Immature natural killer cell (primary cell): ENCODE results near the gene METTL5. TPM values are rescaled to one million over a fixed set of nuclear protein-coding genes. Genes with fewer than 3 reads are reported as not detected.
A peak's percentile ranks its signal among the peaks of the same experiment; 100 is the strongest.
"Not testable (repeated sequence)": the region's sequence is repeated elsewhere in the genome, so short reads cannot be mapped to it uniquely, and the experiment has no call there.

Experiments
- DNase-seq, 3 donors: peaks; one replicate each; pipeline ENCODE4 v3.0.0; 2022; ENCODE audit warnings: mixed read lengths in 1 of 3
- H3K27ac Mint-ChIP-seq, 6 donors: one replicate each; pipeline ENCODE4 v1.8.0; 2020; ENCODE audit warnings: mixed read lengths in 6 of 6, mild to moderate bottlenecking in 5 of 6, inconsistent platforms in 4 of 6, moderate library complexity in 3 of 6
- H3K27me3 Mint-ChIP-seq, 3 donors: one replicate each; pipeline ENCODE4 v1.8.0; 2020 to 2021; ENCODE audit warnings: low read depth in 3 of 3, mild to moderate bottlenecking in 3 of 3, mixed read lengths in 3 of 3, moderate library complexity in 3 of 3, inconsistent platforms in 1 of 3
- H3K36me3 Mint-ChIP-seq, 3 donors: one replicate each; pipeline ENCODE4 v1.8.0; 2020; ENCODE audit warnings: mixed read lengths in 3 of 3, inconsistent platforms in 2 of 3, mild to moderate bottlenecking in 2 of 3
- H3K4me1 Mint-ChIP-seq, 2 donors: one replicate each; pipeline ENCODE4 v1.8.0; 2020; ENCODE audit warnings: inconsistent platforms in 2 of 2, mild to moderate bottlenecking in 2 of 2, mixed read lengths in 2 of 2, moderate library complexity in 1 of 2
- H3K4me3 Mint-ChIP-seq, 5 donors: one replicate each; pipeline ENCODE4 v1.8.0; 2020; ENCODE audit warnings: mild to moderate bottlenecking in 5 of 5, mixed read lengths in 5 of 5, inconsistent platforms in 3 of 5, moderate library complexity in 3 of 5
- H3K9me3 Mint-ChIP-seq, 6 donors: one replicate each; pipeline ENCODE4 v1.8.0; 2020; ENCODE audit warnings: mild to moderate bottlenecking in 6 of 6, mixed read lengths in 6 of 6, inconsistent platforms in 4 of 6, moderate library complexity in 3 of 6
- polyA plus RNA-seq, 3 donors: library from polyadenylated mRNA; unstranded; fragments of 300-500 nt; fragmentation: Illumina TruSeq; gene quantifications; one replicate each; pipeline ENCODE4 v1.2.3, GENCODE V29; 2021

METTL5 gene
- polyA plus RNA-seq, 3 donors from 2014 or later: 78.5 to 147 (median 97.5) TPM

GRCh38 chr2:169848959-169849693 is 24.4 kb upstream of the METTL5 start:
- not testable (repeated sequence) for DNase-seq, H3K9me3 Mint-ChIP-seq, H3K4me3 Mint-ChIP-seq, H3K36me3 Mint-ChIP-seq, H3K27ac Mint-ChIP-seq, H3K27me3 Mint-ChIP-seq
- H3K4me1 Mint-ChIP-seq: peaks cover 34 to 60% of the 10 kb centered on the region in 2 donors

GRCh38 chr2:169845016-169845415 is 20.3 kb upstream of the METTL5 start:
- H3K27ac Mint-ChIP-seq: peak overlapping the region in 2 of 6 donors; percentile 3 to 15
- H3K27me3 Mint-ChIP-seq: no peaks in the 10 kb centered on the region
- H3K9me3 Mint-ChIP-seq: peaks cover 0 to 2% (median 0%) of the 10 kb centered on the region in 6 donors
- H3K36me3 Mint-ChIP-seq: peaks cover 3 to 9% (median 5%) of the 10 kb centered on the region in 3 donors
- DNase-seq: no peak
- H3K4me1 Mint-ChIP-seq: peaks cover 39 to 67% of the 10 kb centered on the region in 2 donors
- H3K4me3 Mint-ChIP-seq: no peak overlapping the region

DNA sequence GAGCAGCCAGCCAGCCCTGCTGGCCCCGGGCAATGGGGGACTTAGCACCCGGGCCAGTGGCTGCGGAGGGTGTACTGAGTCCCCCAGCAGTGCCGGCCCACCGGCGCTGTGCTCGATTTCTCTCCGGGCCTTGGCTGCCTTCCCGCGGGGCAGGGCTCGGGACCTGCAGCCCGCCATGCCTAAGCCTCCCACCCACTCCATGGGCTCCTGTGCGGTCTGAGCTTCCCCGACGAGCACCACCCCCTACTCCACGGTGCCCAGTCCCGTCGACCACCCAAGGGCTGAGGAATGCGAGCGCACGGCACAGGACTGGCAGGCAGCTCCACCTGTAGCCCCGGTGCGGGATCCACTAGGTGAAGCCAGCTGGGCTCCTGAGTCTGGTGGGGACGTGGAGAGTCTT is 16.9 kb upstream of the METTL5 start:
- not testable (repeated sequence) for DNase-seq, H3K4me3 Mint-ChIP-seq, H3K27me3 Mint-ChIP-seq, H3K36me3 Mint-ChIP-seq, H3K27ac Mint-ChIP-seq, H3K9me3 Mint-ChIP-seq
- peaks cover 44 to 76% of the 10 kb centered on the region in 2 donors for H3K4me1 Mint-ChIP-seq

DNA sequence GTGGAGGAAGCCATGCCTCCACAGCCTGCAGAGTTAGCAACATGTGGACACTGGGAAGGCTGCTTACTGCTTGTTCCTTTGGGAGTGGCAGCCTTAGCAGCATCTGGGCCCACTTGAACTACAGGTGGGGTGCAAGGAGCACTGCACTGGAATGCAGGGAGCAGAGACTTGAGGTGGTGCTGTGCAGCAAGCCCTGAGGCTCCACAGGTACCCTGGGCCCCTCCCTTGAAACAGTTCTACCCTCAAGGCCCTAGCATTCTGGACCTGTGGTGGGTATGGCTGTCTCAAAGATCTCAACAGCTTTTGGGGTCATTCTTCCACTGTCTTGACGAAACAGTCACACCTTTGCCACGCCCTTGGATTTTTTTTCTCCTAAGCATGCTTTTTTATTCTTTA is 16.0 kb upstream of the METTL5 start:
- Mint-ChIP-seq H3K36me3 (peaks cover 0 to 4% (median 0%) of the 10 kb centered on the region in 3 donors), H3K4me3 (no peak overlapping the region), H3K4me1 (peaks cover 44 to 75% of the 10 kb centered on the region in 2 donors), H3K27me3 (peaks cover 0 to 3% (median 1%) of the 10 kb centered on the region in 3 donors), H3K27ac (peak overlapping the region in 2 of 6 donors; percentile 8 to 17), H3K9me3 (peaks cover 0 to 2% (median 0%) of the 10 kb centered on the region in 6 donors)
- no peak for DNase-seq

DNA sequence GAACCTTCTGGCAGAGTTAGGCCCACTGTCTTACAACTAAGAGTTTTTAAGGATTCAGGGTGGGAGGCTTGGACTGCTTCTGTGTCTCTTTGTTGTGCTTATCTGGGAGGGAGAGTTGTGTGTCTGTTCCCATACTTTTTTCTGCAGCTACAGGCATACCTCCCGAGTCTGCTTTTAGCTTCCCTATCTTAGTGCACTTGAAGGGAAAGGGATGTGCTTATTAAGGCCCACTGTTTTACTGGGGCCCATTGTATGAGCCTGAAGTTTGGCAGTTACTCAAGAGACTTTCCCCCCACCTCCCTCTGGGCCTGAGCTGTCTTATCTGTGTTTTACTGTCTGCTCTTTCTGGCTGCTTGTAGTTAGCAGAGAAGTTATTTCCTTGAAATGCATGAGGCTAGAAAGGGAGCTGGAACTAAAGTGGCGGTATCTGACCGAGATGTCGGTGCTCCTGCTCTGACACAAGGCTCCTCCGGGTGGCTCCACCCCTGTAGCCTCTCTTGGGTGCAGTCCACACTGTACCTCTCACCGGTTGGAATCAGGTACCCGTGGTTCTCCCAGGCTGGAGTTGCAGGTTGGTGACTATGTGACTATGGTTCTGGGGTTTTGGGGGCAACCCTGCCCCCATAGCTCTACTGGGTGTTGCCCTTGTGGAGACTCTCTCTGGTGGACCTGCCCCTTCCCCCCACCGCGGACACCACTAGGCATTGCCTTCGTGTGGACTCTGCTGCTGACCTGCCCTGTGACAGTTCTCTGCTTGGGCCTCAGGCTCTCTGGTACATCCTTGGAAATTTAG is 15.4 kb upstream of the METTL5 start:
- DNase-seq: no peak
- Mint-ChIP-seq H3K9me3 (peaks cover 0 to 2% (median 0%) of the 10 kb centered on the region in 6 donors), H3K27ac (peak overlapping the region in 2 of 6 donors; percentile 2 to 8), H3K4me1 (peaks cover 46 to 72% of the 10 kb centered on the region in 2 donors), H3K27me3 (peaks cover 0 to 4% (median 1%) of the 10 kb centered on the region in 3 donors), H3K36me3 (peaks cover 0 to 4% (median 0%) of the 10 kb centered on the region in 3 donors), H3K4me3 (no peak overlapping the region)

DNA sequence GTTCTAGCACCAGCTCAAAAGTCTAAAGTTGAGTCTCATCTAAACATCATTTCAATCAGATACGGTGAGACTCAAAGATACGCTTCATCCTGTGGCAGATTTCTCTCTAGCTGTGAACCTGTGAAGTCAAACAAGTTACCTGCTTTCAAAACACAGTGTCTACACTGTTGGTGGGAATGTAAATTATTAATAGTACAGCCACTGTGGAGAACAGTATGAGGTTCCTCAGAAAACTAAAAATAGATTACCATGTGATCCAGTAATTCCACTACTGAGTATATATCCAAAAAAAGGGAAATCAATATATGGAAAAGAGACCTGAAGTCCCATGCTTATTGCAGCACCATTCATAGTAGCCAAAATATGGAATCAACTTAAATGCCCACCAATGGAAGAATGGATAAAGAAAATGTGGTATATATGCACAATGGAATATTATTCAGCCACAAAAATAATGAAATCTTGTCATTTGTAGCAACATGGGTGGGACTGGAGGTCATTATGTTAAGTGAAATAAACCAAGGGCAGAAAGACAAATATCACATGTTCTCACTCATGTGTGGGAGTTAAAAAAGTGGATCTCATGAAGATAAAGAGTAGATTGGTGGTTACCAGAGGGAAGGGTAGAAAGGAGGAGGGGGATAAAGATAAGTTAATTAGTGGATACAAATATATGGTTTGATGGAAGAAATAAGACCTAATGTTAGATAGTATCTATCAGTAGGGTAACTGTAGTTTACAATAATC is 14.2 kb upstream of the METTL5 start:
- H3K27me3 Mint-ChIP-seq: peaks cover 0 to 4% (median 1%) of the 10 kb centered on the region in 3 donors
- H3K27ac Mint-ChIP-seq: peak overlapping the region in 1 of 6 donors; percentile 18
- DNase-seq: no peak
- no peaks in the 10 kb centered on the region for H3K9me3 Mint-ChIP-seq
- H3K4me1 Mint-ChIP-seq: peaks cover 47 to 77% of the 10 kb centered on the region in 2 donors
- no peak overlapping the region for H3K4me3 Mint-ChIP-seq
- H3K36me3 Mint-ChIP-seq: peaks cover 0 to 4% (median 0%) of the 10 kb centered on the region in 3 donors

DNA sequence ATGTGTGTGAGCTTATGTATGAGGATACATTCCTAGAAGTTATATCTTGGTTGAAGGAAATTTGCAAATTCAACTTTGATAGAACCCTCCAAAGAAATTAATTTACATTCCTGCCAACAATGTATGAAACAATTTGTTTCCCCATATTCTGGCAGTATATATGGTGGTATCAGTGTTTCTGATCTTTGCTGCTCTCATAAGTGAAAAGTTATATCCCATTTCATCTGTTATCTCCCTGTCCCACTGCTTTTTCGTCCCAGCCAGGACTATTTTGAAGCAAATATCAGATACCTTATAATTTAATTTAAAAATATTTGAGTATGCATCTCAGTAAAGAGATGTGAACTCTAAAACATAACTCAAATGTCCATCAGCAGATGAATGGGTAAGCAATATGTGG is 9.7 kb upstream of the METTL5 start:
- no peak for DNase-seq
- no peaks in the 10 kb centered on the region for H3K9me3 Mint-ChIP-seq
- peaks cover 0 to 4% (median 2%) of the 10 kb centered on the region in 3 donors for H3K27me3 Mint-ChIP-seq
- peaks cover 39 to 77% of the 10 kb centered on the region in 2 donors for H3K4me1 Mint-ChIP-seq
- H3K4me3 Mint-ChIP-seq: peak overlapping the region in 1 of 5 donors; percentile 17
- no peaks in the 10 kb centered on the region for H3K36me3 Mint-ChIP-seq
- no peak overlapping the region for H3K27ac Mint-ChIP-seq

- Mint-ChIP-seq H3K4me1 (peaks cover 47 to 75% of the 10 kb centered on the region in 2 donors), H3K27me3 (peaks cover 5 to 11% (median 10%) of the 10 kb centered on the region in 3 donors), H3K9me3 (peaks cover 0 to 1% (median 0%) of the 10 kb centered on the region in 6 donors), H3K4me3 (peak overlapping the region; percentile 88 to 98 (median 94)), H3K36me3 (no peaks in the 10 kb centered on the region), H3K27ac (peak overlapping the region; percentile 69 to 96 (median 90))
- peak; percentile 21 to 28 (median 25) for DNase-seq
Measured at GRCh38 chr2:169828141-169828811, 3.6 kb upstream of the METTL5 start.

DNA sequence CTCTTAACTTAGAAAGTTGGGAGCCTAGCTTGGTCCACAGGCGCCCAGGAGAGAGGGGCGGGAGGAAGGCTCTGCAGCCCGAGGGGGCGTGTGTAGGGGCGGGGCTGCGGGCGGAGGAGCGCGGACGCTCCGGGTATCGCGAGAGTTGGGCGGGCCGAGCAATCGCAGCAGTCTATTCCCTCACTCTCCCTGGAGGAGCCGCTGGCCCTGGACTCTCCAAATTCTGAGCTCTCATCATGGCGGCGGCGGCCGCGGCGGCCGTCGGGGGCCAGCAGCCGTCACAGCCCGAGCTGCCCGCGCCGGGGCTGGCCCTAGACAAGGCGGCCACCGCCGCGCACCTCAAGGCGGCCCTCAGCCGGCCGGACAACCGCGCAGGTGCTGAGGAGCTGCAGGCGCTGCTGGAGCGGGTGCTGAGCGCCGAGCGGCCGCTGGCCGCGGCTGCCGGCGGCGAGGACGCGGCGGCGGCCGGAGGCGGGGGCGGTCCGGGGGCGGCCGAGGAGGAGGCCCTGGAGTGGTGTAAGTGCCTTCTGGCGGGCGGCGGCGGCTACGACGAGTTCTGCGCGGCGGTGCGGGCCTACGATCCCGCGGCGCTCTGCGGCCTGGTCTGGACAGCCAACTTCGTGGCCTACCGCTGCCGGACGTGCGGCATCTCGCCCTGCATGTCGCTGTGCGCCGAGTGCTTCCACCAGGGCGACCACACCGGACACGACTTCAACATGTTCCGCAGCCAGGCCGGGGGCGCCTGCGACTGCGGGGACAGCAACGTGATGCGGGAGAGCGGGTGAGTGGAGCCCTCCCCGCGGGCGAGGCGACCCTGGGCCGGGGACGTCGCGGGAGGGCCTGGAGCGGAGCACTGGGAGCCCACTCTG is 2.8 kb upstream of the METTL5 start, which contains the start of gene UBR3:
Gene UBR3, plus strand, starts transcription at position 183 of the 869 bp plus-strand sequence. Its CDS starts 54 bp downstream, at position 237.
- Mint-ChIP-seq H3K4me3 (peak within 1 kb of the TSS; percentile 88 to 98 (median 94)), H3K9me3 (peaks cover 0 to 1% (median 0%) of the 10 kb centered on the region in 6 donors), H3K36me3 (no peaks in the 10 kb centered on the region), H3K27me3 (peaks cover 5 to 11% (median 10%) of the 10 kb centered on the region in 3 donors), H3K27ac (peak within 1 kb of the TSS; percentile 69 to 96 (median 90)), H3K4me1 (peaks cover 55 to 77% of the 10 kb centered on the region in 2 donors)
- peak; percentile 89 to 92 (median 91) for DNase-seq

- Mint-ChIP-seq H3K4me3 (peak overlapping the region; percentile 86 to 96 (median 93)), H3K9me3 (peaks cover 0 to 1% (median 0%) of the 10 kb centered on the region in 6 donors), H3K27ac (peak overlapping the region; percentile 52 to 89 (median 70)), H3K27me3 (peaks cover 5 to 10% (median 10%) of the 10 kb centered on the region in 3 donors), H3K36me3 (peaks cover 0 to 3% (median 3%) of the 10 kb centered on the region in 3 donors), H3K4me1 (peaks cover 49 to 84% of the 10 kb centered on the region in 2 donors)
- DNase-seq: no peak
Measured at GRCh38 chr2:169823996-169824372, 721 bp downstream of the METTL5 start.

- peak overlapping the region in 4 of 6 donors; percentile 24 to 55 (median 44) for H3K27ac Mint-ChIP-seq
- peaks cover 39 to 74% of the 10 kb centered on the region in 2 donors for H3K4me1 Mint-ChIP-seq
- H3K36me3 Mint-ChIP-seq: peaks cover 5 to 8% (median 7%) of the 10 kb centered on the region in 3 donors
- peaks cover 0 to 1% (median 0%) of the 10 kb centered on the region in 6 donors for H3K9me3 Mint-ChIP-seq
- DNase-seq: no peak
- peak overlapping the region; percentile 40 to 74 (median 59) for H3K4me3 Mint-ChIP-seq
- peaks cover 3 to 5% (median 5%) of the 10 kb centered on the region in 3 donors for H3K27me3 Mint-ChIP-seq
Measured at GRCh38 chr2:169822785-169823392, 1.8 kb downstream of the METTL5 start.
